ENCODE data around the gene GRWD1. TPM values are rescaled to one million over a fixed set of nuclear protein-coding genes. Genes with fewer than 3 reads are reported as not detected.

Gene GRWD1
- total RNA-seq, 3 donors from 2014 or later: 19.7 to 26.8 (median 24.3) TPM

Other genes starting within 250 kb of the GRWD1 start
- 10 to 100 TPM; 22.7 to 41.4 (median 28.8) TPM for gene CARD8, start 190.1 kb upstream of the GRWD1 start, total RNA-seq
- gene ZNF114, start 175.9 kb upstream of the GRWD1 start, total RNA-seq: under 1 TPM; 0.17 to 0.39 (median 0.22) TPM
- 100 to 1,000 TPM in 1 of 3 donors, 10 to 100 TPM in 2; 10.3 to 109 (median 36.2) TPM for gene EMP3, start 120.4 kb upstream of the GRWD1 start, total RNA-seq
- gene TMEM143, start 82.0 kb upstream of the GRWD1 start, total RNA-seq: 10 to 100 TPM; 13.2 to 14.5 (median 13.6) TPM
- gene SYNGR4, start 81.6 kb upstream of the GRWD1 start, total RNA-seq: under 1 TPM in 1 of 3 donors, not detected in 2; 0.41 TPM
- gene KDELR1, start 54.4 kb upstream of the GRWD1 start, total RNA-seq: 100 to 1,000 TPM; 144 to 214 (median 200) TPM
- under 1 TPM; 0.26 to 0.46 (median 0.35) TPM for gene GRIN2D, start 52.3 kb upstream of the GRWD1 start, total RNA-seq
- 1 to 10 TPM in 1 of 3 donors, under 1 TPM in 2; 0.46 to 1.3 (median 0.67) TPM for gene KCNJ14, start 9.6 kb downstream of the GRWD1 start, total RNA-seq
- gene CYTH2, start 23.4 kb downstream of the GRWD1 start, total RNA-seq: 10 to 100 TPM; 66.3 to 86.9 (median 69.3) TPM
- gene LMTK3, start 65.9 kb downstream of the GRWD1 start, total RNA-seq: 1 to 10 TPM in 2 of 3 donors, under 1 TPM in 1; 0.48 to 2.6 (median 1.3) TPM
- 1 to 10 TPM in 2 of 3 donors, under 1 TPM in 1; 0.51 to 3.1 (median 1.1) TPM for gene SULT2B1, start 106.2 kb downstream of the GRWD1 start, total RNA-seq
- gene SPACA4, start 160.8 kb downstream of the GRWD1 start, total RNA-seq: not detected
- gene FAM83E, start 169.1 kb downstream of the GRWD1 start, total RNA-seq: 100 to 1,000 TPM in 2 of 3 donors, 10 to 100 TPM in 1; 97.8 to 180 (median 175) TPM
- 1,000 to 10,000 TPM in 2 of 3 donors, 100 to 1,000 TPM in 1; 999 to 1,336 (median 1,270) TPM for gene RPL18, start 173.2 kb downstream of the GRWD1 start, total RNA-seq
- 10 to 100 TPM; 37.9 to 54.8 (median 50.2) TPM for gene SPHK2, start 173.5 kb downstream of the GRWD1 start, total RNA-seq
- gene DBP, start 191.4 kb downstream of the GRWD1 start, total RNA-seq: 10 to 100 TPM in 2 of 3 donors, 1 to 10 TPM in 1; 8.2 to 18.4 (median 11.1) TPM
- 10 to 100 TPM in 1 of 3 donors, 1 to 10 TPM in 2; 1.8 to 19.9 (median 3.7) TPM for gene CA11, start 200.2 kb downstream of the GRWD1 start, total RNA-seq
- gene NTN5, start 227.0 kb downstream of the GRWD1 start, total RNA-seq: 1 to 10 TPM in 1 of 3 donors, under 1 TPM in 2; 0.22 to 1.2 (median 0.46) TPM
- gene FUT2, start 250.0 kb downstream of the GRWD1 start, total RNA-seq: 100 to 1,000 TPM in 2 of 3 donors, 10 to 100 TPM in 1; 44.7 to 137 (median 116) TPM

Data from mucosa of descending colon (tissue), 3 donors.